Activated naive CD8-positive, alpha-beta T cell (primary cell): ENCODE measurements around the gene PPP1R1B.

Experiments
- H3K27ac Mint-ChIP-seq: one replicate; pipeline ENCODE4 v1.8.0; 2021; ENCODE audit warnings: mixed read lengths
- H3K27me3 Mint-ChIP-seq: one replicate; pipeline ENCODE4 v1.8.0; 2021; ENCODE audit warnings: mixed read lengths
- H3K36me3 Mint-ChIP-seq: one replicate; pipeline ENCODE4 v1.8.0; 2021; ENCODE audit warnings: mixed read lengths
- H3K4me1 Mint-ChIP-seq: one replicate; pipeline ENCODE4 v1.8.0; 2021; ENCODE audit warnings: low read depth, mixed read lengths
- H3K4me3 Mint-ChIP-seq: one replicate; pipeline ENCODE4 v1.8.0; 2021; ENCODE audit warnings: mild to moderate bottlenecking, mixed read lengths
- H3K9me3 Mint-ChIP-seq: one replicate; pipeline ENCODE4 v1.8.0; 2021; ENCODE audit warnings: low read depth, mixed read lengths

PPP1R1B gene

DNA sequence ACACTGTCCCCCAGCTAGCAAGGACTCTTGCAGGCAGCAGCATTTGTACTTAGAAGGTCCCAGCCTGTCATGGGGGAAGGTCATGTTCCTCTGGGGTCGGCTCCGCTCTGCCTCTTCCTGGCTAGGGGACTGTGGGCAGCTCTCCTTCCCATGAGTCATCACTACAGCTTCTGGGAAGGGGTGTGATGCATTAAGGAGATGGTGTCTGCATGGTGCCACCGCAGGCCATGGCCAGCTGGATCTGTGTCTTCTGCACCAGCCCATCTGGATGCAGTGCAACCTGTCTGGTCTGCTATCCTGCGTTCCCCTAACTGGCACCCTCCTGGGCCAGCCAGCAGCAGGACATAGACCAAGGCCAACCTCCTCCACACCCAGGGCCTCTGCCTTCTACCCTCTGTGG is 16.5 kb downstream of the PPP1R1B start:
- Mint-ChIP-seq H3K27ac (peak overlapping the region; percentile 55), H3K4me1 (peaks cover 73% of the 10 kb centered on the region), H3K4me3 (no peak overlapping the region)

DNA sequence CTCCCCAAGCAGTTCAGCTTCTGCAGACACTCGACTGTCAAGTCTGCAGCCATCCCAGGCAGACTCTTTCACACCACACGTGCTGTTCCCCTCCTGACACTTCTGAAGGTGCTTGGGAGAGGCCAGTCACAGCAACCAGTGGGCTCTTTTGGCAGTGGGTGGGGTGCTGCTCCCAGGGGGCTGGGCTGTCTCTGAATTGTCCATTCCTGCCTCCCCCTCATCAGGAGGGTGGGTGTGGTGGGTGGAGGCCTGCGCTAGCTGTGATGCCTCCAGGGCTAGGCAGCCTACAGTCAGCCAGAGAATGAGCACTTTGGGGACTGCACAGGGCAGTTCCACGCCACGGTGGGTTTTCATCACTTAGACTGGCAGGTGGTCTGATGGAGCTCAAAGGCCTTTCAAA is 20.5 kb downstream of the PPP1R1B start:
- Mint-ChIP-seq H3K27ac (peak overlapping the region; percentile 50), H3K4me1 (peaks cover 61% of the 10 kb centered on the region)

More for the DNA sequence above, 16.5 kb downstream of the PPP1R1B start:
- no peaks in the 10 kb centered on the region for H3K9me3 Mint-ChIP-seq
- H3K27me3 Mint-ChIP-seq, result no peaks in the 10 kb centered on the region
- H3K36me3 Mint-ChIP-seq, result no peaks in the 10 kb centered on the region

DNA sequence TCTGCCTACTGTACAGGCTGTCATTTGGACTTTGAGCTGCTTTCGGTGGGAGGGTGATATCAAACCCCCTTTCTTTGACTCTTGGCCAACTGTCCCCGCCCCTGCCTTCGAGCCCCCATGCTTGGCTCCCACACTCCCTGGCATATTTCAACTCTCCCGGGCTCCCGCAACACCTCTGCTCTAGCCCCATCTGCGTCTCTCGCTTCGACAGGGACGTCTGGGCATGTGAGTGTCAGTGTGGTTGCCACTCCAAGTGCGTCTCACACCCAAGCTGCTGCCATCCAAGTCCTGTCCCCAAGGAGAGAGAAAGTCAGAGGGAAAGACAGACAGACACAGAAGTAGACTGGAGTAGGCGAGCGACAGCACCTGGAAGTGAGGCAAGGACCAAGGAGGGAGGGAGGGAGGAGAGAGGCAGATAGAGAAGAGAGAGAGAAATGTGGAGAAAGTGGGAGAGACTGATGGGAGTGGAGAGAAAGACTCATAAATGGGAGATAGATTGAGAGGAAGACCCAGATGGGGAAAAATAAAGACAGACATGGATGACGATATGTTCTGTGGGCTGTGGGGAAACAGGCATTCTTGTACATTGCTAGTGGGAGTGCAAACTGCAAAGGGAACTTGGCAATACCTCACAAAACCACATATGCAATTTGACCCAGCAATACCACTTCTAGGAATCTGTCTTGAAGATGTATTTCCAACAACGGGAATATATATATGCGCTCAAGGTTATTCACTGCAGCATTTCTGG is 22.0 kb downstream of the PPP1R1B start:
- Mint-ChIP-seq H3K36me3 (no peaks in the 10 kb centered on the region), H3K27ac (peak overlapping the region; percentile 41), H3K9me3 (no peaks in the 10 kb centered on the region), H3K27me3 (no peaks in the 10 kb centered on the region), H3K4me3 (no peak overlapping the region), H3K4me1 (peaks cover 54% of the 10 kb centered on the region)

More for the DNA sequence above, 20.5 kb downstream of the PPP1R1B start:
- Mint-ChIP-seq H3K4me3 (no peak overlapping the region), H3K36me3 (no peaks in the 10 kb centered on the region), H3K9me3 (no peaks in the 10 kb centered on the region), H3K27me3 (no peaks in the 10 kb centered on the region)

DNA sequence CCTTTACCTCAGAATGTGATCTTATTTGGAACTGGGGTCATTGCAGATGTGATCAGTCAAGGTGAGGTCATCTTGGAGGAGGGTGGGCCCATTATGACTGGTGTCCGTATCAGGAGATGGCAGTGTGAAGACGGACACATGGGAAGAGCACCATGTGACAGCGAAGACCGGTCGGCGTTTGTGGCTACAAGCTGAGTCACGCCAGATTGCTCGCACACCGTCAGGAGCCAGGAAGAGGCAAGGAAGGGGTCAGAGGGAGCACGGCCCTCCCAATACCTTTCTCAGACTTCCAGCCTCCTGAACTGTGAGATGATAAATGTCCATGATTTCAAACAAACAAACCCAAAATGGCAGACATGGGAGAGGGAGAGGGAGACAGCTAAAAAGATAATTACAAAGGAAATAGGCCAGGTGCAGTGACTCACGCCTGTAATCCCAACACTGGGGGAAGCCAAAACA is 23.4 kb downstream of the PPP1R1B start:
- no peaks in the 10 kb centered on the region for H3K36me3 Mint-ChIP-seq

DNA sequence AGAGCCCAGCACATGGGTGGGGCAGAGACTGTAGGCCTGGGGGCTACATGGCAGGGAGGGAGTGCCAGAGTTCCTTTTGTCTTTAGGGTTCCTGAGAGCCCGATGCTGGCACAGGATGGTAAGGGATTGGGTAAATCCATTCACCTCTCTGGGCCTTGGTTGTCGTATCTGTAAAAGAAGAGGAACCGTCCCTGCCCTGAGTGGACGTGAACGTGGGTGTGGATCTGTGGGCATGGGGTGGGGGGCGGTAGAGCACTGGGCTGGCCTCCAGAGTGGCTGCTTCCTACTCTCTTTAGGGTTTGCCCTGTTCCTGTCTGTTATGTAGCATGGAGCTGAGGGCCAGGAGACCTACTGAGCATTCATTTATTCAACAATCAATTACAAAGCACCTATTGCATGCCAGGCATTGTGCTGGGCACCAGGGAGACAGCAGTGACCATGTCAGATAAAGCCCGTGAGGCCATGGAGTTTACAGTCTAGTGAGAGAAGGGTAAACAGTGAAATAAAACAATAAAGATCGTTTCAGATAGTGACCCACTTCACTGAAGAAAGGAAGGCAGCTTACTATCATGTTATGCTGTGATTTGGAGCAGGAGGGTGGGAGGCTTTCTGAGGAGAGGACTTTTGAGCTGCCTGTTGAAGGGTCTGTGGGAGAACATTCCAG is 25.3 kb downstream of the PPP1R1B start:
- Mint-ChIP-seq H3K4me1 (peaks cover 56% of the 10 kb centered on the region), H3K27ac (peak overlapping the region; percentile 70), H3K9me3 (no peaks in the 10 kb centered on the region), H3K36me3 (no peaks in the 10 kb centered on the region), H3K4me3 (peak overlapping the region; percentile 43), H3K27me3 (no peaks in the 10 kb centered on the region)

More for the DNA sequence above, 23.4 kb downstream of the PPP1R1B start:
- H3K27me3 Mint-ChIP-seq, result no peaks in the 10 kb centered on the region
- H3K4me3 Mint-ChIP-seq, result no peak overlapping the region
- no peaks in the 10 kb centered on the region for H3K9me3 Mint-ChIP-seq
- peaks cover 57% of the 10 kb centered on the region for H3K4me1 Mint-ChIP-seq
- peak overlapping the region; percentile 59 for H3K27ac Mint-ChIP-seq

DNA sequence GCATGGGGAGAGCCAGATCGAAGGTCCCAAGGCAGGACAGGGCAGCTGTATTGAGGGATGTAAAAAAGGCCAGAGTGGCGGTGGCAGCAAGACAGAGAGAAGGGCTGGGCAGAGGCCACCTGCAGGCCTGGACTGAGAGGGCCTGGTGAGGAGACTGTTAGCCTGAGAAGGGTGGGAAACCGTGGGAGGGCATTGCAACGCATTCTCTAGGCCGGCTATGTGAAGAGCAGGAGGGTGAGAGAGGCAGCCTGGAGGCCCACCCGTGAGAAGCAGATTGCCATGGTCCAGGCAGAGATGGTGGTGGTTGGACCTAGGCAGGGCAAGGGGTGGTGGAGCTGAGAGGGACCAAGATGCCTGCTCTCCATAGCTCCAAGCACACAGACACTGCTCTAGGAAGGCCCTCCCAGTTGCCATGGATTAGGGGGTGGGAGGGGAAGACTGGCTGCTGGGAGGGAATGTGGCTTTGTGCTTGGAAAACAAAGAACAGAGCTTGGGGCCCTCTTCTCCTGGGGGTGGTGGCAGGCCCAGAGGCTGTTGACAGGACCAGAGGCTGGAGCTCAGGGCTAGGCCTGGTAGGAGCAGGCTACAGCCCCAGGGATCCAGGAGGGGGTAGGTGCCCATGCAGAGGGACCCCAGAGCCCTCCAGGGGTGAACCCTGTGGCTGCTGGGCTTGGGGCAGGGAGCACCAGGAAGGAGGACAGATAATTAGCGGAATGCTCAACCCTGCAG is 26.0 kb downstream of the PPP1R1B start:
- Mint-ChIP-seq H3K27me3 (no peaks in the 10 kb centered on the region), H3K4me3 (peak overlapping the region; percentile 43), H3K9me3 (no peaks in the 10 kb centered on the region), H3K27ac (peak overlapping the region; percentile 70), H3K4me1 (peaks cover 53% of the 10 kb centered on the region), H3K36me3 (no peaks in the 10 kb centered on the region)

DNA sequence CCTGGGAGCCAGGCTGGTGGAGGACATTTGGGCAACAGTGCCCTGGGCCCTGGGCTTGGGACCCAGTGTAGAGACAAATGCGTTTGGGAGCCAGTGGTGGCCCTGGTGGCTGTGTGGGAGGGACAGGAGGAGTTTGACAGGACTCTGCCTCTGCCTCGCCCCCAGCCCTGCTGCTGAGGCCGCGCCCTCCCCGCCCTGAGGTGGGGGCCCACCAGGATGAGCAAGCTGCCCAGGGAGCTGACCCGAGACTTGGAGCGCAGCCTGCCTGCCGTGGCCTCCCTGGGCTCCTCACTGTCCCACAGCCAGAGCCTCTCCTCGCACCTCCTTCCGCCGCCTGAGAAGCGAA is 26.5 kb downstream of the PPP1R1B start:
- H3K27ac Mint-ChIP-seq, result peak overlapping the region; percentile 70

DNA sequence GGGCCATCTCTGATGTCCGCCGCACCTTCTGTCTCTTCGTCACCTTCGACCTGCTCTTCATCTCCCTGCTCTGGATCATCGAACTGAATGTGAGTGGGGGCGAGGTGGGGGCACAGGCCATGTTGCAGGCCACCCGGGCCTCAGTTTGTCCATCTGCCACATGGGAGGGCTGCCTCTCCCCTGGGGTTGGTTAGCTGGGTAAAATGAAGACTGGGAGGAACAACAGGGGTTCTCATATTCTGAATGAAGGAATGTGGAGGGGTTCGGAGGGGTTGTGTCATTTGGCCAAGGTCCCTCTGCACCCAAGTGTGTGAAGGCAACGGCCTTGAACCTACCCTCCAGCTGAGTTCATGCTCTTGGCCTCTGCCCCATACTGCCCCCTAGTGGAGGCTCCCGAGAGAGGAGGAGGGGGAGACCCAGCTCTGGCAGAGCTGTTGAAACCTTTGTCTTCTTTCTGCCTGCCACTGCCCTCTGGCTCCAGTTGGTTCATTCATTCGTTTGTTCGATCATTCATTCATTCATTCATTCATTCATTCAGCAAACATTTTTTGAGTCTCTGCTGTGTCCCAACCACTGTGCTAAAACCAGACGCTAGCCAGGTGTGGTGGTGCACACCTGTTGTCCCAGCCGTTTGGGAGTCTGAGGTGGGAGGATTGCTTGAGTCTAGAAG is 27.0 kb downstream of the PPP1R1B start:
- Mint-ChIP-seq H3K27me3 (no peaks in the 10 kb centered on the region), H3K36me3 (no peaks in the 10 kb centered on the region), H3K27ac (peak overlapping the region; percentile 70), H3K4me1 (peaks cover 61% of the 10 kb centered on the region), H3K4me3 (no peak overlapping the region), H3K9me3 (no peaks in the 10 kb centered on the region)

More for the DNA sequence above, 26.5 kb downstream of the PPP1R1B start:
- H3K36me3 Mint-ChIP-seq, result no peaks in the 10 kb centered on the region
- H3K27me3 Mint-ChIP-seq, result no peaks in the 10 kb centered on the region
- no peaks in the 10 kb centered on the region for H3K9me3 Mint-ChIP-seq
- H3K4me1 Mint-ChIP-seq, result peaks cover 59% of the 10 kb centered on the region
- no peak overlapping the region for H3K4me3 Mint-ChIP-seq

DNA sequence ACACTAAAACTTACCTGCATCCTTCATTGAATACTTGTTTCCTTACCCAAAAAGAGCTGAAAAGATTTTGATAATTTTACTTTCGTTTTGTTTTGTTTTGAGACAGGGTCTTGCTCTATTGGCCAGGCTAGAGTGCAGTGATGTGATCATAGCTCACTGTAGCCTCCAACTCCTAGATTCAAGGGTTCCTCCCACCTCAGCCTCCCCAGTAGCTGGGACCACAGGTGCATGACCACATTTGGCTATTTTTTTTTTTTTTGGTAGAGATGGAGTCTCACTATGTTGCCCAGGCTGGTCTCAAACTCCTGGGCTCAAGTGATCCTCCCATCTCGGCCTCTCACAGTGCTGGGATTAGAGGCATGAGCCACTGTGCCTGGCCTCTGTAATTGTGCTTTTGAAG is 28.4 kb downstream of the PPP1R1B start:
- Mint-ChIP-seq H3K27me3 (no peaks in the 10 kb centered on the region), H3K4me1 (peaks cover 65% of the 10 kb centered on the region), H3K4me3 (no peak overlapping the region), H3K9me3 (no peaks in the 10 kb centered on the region), H3K36me3 (no peaks in the 10 kb centered on the region), H3K27ac (peak overlapping the region; percentile 69)

DNA sequence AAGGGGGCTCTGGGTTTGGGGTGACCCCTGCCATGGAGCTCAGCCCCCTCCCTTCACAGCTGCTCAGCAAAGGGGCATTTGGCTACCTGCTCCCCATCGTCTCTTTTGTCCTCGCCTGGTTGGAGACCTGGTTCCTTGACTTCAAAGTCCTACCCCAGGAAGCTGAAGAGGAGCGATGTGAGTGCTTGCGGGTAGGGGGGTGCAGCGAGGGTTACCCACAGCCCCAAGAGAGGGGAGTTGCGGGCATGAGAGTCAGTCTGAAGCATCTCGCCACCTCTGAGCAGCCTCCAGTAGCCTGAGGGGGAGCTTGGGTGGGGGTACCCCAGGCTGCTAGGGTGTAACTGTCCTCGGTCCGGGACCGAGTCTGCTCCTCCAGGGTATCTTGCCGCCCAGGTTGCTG is 31.6 kb downstream of the PPP1R1B start:
- Mint-ChIP-seq H3K27me3 (no peaks in the 10 kb centered on the region), H3K36me3 (no peaks in the 10 kb centered on the region), H3K27ac (no peak overlapping the region), H3K9me3 (no peaks in the 10 kb centered on the region), H3K4me1 (peaks cover 60% of the 10 kb centered on the region), H3K4me3 (no peak overlapping the region)

DNA sequence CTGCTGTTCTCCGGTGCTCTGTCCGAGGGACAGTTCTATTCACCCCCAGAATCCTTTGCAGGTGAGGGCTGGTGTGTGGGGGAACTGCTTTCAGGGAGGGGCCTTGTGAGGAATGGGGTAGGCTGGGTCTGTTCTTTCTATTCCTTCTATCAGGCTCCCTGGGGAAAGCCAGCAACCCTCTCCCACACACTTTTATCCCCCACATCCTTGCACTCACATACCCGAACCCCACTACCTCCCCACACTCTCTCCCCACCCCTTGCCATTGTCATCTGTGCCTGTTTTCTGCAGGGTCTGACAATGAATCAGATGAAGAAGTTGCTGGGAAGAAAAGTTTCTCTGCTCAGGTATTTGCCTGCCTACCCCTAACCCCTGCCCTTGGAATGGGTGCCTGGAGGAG is 32.0 kb downstream of the PPP1R1B start:
- Mint-ChIP-seq H3K27ac (no peak overlapping the region), H3K4me3 (no peak overlapping the region), H3K27me3 (no peaks in the 10 kb centered on the region), H3K4me1 (peaks cover 56% of the 10 kb centered on the region), H3K9me3 (no peaks in the 10 kb centered on the region), H3K36me3 (no peaks in the 10 kb centered on the region)

DNA sequence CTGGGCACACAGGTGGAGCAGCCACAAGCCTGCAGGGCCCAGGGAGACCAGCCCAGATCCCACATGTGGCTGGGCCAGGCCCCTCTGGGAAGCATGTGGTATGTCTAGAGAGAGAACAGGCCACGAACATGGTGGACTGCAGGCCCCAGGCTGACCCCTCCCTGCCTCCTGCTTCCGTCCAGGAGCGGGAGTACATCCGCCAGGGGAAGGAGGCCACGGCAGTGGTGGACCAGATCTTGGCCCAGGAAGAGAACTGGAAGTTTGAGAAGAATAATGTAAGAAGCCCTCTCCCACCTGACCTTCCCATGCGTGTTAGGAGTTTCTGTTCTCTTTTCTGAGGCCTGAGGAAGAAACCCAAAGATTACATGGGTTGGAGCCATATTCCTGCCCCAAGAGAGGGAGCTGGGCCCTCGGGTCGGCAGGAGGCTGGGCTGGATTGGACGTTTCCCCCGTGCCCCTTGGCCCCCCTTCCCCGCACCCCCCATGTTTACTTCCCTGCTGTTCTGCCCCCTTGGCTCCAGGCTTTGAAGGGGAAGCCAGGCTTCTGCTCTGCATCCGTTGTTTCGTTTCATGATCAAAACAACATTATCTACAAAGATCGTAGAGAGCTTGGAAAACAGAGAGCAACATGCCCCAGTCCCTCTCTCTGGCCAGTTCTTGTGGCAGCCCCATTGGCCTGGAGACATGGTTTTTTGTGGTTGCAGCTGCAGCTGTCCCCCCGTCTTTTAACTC is 32.7 kb downstream of the PPP1R1B start:
- Mint-ChIP-seq H3K4me3 (peak overlapping the region; percentile 59), H3K27me3 (no peaks in the 10 kb centered on the region), H3K4me1 (peaks cover 52% of the 10 kb centered on the region), H3K27ac (peak overlapping the region; percentile 75), H3K9me3 (no peaks in the 10 kb centered on the region), H3K36me3 (no peaks in the 10 kb centered on the region)

DNA sequence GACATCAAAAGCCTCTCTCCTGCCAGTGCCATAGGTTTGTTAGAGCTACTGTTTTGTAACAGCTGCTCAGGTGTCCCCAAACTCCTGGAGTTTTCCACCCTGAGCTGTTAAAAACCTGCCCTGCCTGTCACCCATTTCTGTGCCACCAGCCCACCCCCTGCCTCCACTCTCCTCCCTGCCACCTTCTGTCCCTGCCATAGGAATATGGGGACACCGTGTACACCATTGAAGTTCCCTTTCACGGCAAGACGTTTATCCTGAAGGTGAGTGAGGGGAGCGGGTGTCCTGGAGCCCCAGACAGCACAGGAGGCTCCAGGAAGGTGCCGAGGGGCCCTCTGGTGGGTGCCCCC is 33.2 kb downstream of the PPP1R1B start:
- Mint-ChIP-seq H3K4me3 (peak overlapping the region; percentile 59), H3K27ac (peak overlapping the region; percentile 75), H3K27me3 (no peaks in the 10 kb centered on the region), H3K9me3 (no peaks in the 10 kb centered on the region), H3K36me3 (no peaks in the 10 kb centered on the region), H3K4me1 (peaks cover 47% of the 10 kb centered on the region)
